GM19025 (cell line): ENCODE measurements around the gene SLC4A5.
"Not testable (repeated sequence)": the region's sequence is repeated elsewhere in the genome, so short reads cannot be mapped to it uniquely, and the experiment has no call there.

ENCODE experiments used
- ATAC-seq: cut with Tn5 transposase; IDR thresholded peaks from one replicate; pipeline ENCODE4 v1.9.1; 2021; ENCODE audit warnings: mild to moderate bottlenecking, low read depth, moderate library complexity; ENCODE audit not compliant: unreplicated experiment

SLC4A5 gene

GRCh38 chr2:74242354-74243071, 100.7 kb downstream of the SLC4A5 start:
- ATAC-seq = no peak

- no peak for ATAC-seq
Measured at GRCh38 chr2:74239346-74239745, 103.9 kb downstream of the SLC4A5 start.

GRCh38 chr2:74238879-74239278, 104.3 kb downstream of the SLC4A5 start:
- ATAC-seq = no peak

GRCh38 chr2:74235041-74235440, 108.2 kb downstream of the SLC4A5 start:
- ATAC-seq = no peak

- ATAC-seq = no peak
Measured at GRCh38 chr2:74233648-74234047, 109.6 kb downstream of the SLC4A5 start.

- ATAC-seq = no peak
Measured at GRCh38 chr2:74232426-74232825, 110.8 kb downstream of the SLC4A5 start.

- ATAC-seq = not testable (repeated sequence)
Measured at GRCh38 chr2:74229865-74230264, 113.4 kb downstream of the SLC4A5 start.

- ATAC-seq = no peak
Measured at GRCh38 chr2:74228772-74229171, 114.4 kb downstream of the SLC4A5 start.

- ATAC-seq = no peak
Measured at GRCh38 chr2:74227646-74228045, 115.6 kb downstream of the SLC4A5 start.

- ATAC-seq = no peak
Measured at GRCh38 chr2:74226648-74227213, 116.5 kb downstream of the SLC4A5 start.

- no peak for ATAC-seq
Measured at GRCh38 chr2:74225698-74226459, 117.3 kb downstream of the SLC4A5 start.

GRCh38 chr2:74223941-74224770, 119.1 kb downstream of the SLC4A5 start:
- ATAC-seq = no peak

GRCh38 chr2:74222300-74222650, 120.9 kb downstream of the SLC4A5 start:
- ATAC-seq = no peak

- ATAC-seq = no peak
Measured at GRCh38 chr2:74221604-74222299, 121.5 kb downstream of the SLC4A5 start.

- no peak for ATAC-seq
Measured at GRCh38 chr2:74221091-74221490, 122.1 kb downstream of the SLC4A5 start.

GRCh38 chr2:74219846-74220486, 123.2 kb downstream of the SLC4A5 start:
- ATAC-seq = no peak

GRCh38 chr2:74216642-74217041, 126.6 kb downstream of the SLC4A5 start:
- no peak for ATAC-seq

GRCh38 chr2:74215771-74216170, 127.4 kb downstream of the SLC4A5 start:
- ATAC-seq = not testable (repeated sequence)

- no peak for ATAC-seq
Measured at GRCh38 chr2:74212702-74213410, 130.4 kb downstream of the SLC4A5 start.
